Muscle of leg (tissue), 11 donors: ENCODE measurements around the gene GBE1. TPM values are rescaled to one million over a fixed set of nuclear protein-coding genes. Genes with fewer than 3 reads are reported as not detected.

ENCODE experiments used
- DNase-seq: peaks from one replicate; pipeline ENCODE4 v3.0.0; 2013
- H3K27ac ChIP-seq: one replicate; pipeline ENCODE4 v1.5.1; 2013; ENCODE audit warnings: mild to moderate bottlenecking, low read length, control low read depth
- H3K27me3 ChIP-seq: one replicate; pipeline ENCODE4 v1.6.1; 2013; ENCODE audit warnings: low read length; ENCODE audit not compliant: control insufficient read depth, insufficient read depth
- H3K36me3 ChIP-seq: one replicate; pipeline ENCODE4 v1.6.1; 2013; ENCODE audit warnings: low read length; ENCODE audit not compliant: control insufficient read depth, insufficient read depth
- H3K4me1 ChIP-seq: one replicate; pipeline ENCODE4 v1.6.1; 2013; ENCODE audit warnings: low read length; ENCODE audit not compliant: control insufficient read depth, insufficient read depth
- H3K4me3 ChIP-seq: one replicate; pipeline ENCODE4 v1.5.1; 2013; ENCODE audit warnings: low read length, control low read depth
- H3K9me3 ChIP-seq: replicated peaks from 2 replicates; pipeline ENCODE4 v1.6.1; 2013; ENCODE audit warnings: low read depth, low read length; ENCODE audit not compliant: control insufficient read depth
- WGBS: methylation state at CpG from one replicate; pipeline ENCODE4 v1.1.5; 2013; ENCODE audit warnings: missing lambda C conversion rate; ENCODE audit not compliant: insufficient coverage; 5-methylcytosine and 5-hydroxymethylcytosine counted together
- polyA plus RNA-seq, 8 donors: library from polyadenylated mRNA; unstranded; fragments of 120-200 nt; gene quantifications; one replicate each; pipeline versions ENCODE4 v1.2.1 to v1.2.3, GENCODE V29; 2013; ENCODE audit warnings: inconsistent platforms in 1 of 8, low replicate concordance in 1 of 8; ENCODE audit not compliant: insufficient read length in 8 of 8, insufficient read depth in 1 of 8
- total RNA-seq: library from RNA; stranded (reverse); fragments of 120-200 nt; gene quantifications from one replicate; pipeline ENCODE4 v1.2.4, GENCODE V29; 2013

The GBE1 gene
- total and polyA plus RNA-seq, 9 donors = 8.1 to 11.2 (median 9.7) TPM

DNA sequence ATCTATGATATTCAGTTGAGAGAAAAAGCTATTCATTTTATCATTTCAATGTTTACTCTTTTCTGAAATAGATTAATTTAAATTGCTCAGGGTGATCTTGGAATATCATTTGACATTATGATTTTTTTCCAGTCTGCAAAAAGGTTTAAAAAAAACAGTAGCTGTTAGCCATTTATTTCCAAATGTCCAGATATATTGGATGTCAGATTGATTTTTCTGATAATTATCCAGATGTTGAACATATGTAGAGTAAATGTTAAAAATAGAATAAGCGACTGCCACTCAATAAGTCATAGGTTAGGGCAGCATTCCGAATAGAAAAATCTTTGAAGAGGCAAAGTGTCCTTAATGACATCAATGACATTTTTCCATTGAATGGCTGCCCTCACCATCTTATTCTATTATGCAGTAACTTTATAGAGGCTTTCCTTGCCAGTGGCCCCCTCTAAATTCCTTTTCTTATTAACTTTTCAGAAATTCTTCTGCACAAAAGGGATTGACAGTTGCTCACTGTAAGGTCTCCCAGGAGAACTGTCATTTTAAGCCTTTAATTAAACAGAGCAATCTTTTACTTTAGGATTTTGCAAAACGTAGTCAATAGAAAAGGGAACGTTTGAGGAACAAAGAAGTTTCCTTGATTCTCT, 316.5 kb downstream of the GBE1 start:
- DNase-seq = no peak
- 20% methylated on average over 1 of the region's 4 CpGs for WGBS
- H3K27me3 ChIP-seq = no peaks in the 10 kb centered on the region
- H3K4me1 ChIP-seq = no peaks in the 10 kb centered on the region
- H3K9me3 ChIP-seq = no peaks in the 10 kb centered on the region
- no peak overlapping the region for H3K27ac ChIP-seq
- no peaks in the 10 kb centered on the region for H3K36me3 ChIP-seq
- no peak overlapping the region for H3K4me3 ChIP-seq

GRCh38 chr3:81443958-81444357, 317.5 kb downstream of the GBE1 start:
- no peaks in the 10 kb centered on the region for H3K4me1 ChIP-seq
- DNase-seq = no peak
- no peak overlapping the region for H3K4me3 ChIP-seq
- no peaks in the 10 kb centered on the region for H3K27me3 ChIP-seq
- no peak overlapping the region for H3K27ac ChIP-seq
- WGBS = no CpG with 5 or more reads among the region's 1 CpG
- H3K36me3 ChIP-seq = no peaks in the 10 kb centered on the region
- H3K9me3 ChIP-seq = no peaks in the 10 kb centered on the region

GRCh38 chr3:81443457-81443782, 318.0 kb downstream of the GBE1 start:
- no peak for DNase-seq
- H3K4me3 ChIP-seq = no peak overlapping the region
- no peaks in the 10 kb centered on the region for H3K36me3 ChIP-seq
- H3K27ac ChIP-seq = no peak overlapping the region
- H3K27me3 ChIP-seq = no peaks in the 10 kb centered on the region
- H3K9me3 ChIP-seq = no peaks in the 10 kb centered on the region
- WGBS = no CpG with 5 or more reads among the region's 3 CpGs
- no peaks in the 10 kb centered on the region for H3K4me1 ChIP-seq

- no peak for DNase-seq
- no peaks in the 10 kb centered on the region for H3K9me3 ChIP-seq
- H3K27ac ChIP-seq = no peak overlapping the region
- no peaks in the 10 kb centered on the region for H3K4me1 ChIP-seq
- no peak overlapping the region for H3K4me3 ChIP-seq
- H3K27me3 ChIP-seq = no peaks in the 10 kb centered on the region
- no CpG with 5 or more reads among the region's 9 CpGs for WGBS
- H3K36me3 ChIP-seq = no peaks in the 10 kb centered on the region
Observed at GRCh38 chr3:81442758-81443456, 318.5 kb downstream of the GBE1 start.

- Histone ChIP-seq H3K9me3 (no peaks in the 10 kb centered on the region), H3K36me3 (no peaks in the 10 kb centered on the region), H3K27me3 (peaks cover 2% of the 10 kb centered on the region), H3K27ac (no peak overlapping the region), H3K4me3 (no peak overlapping the region), H3K4me1 (no peaks in the 10 kb centered on the region)
- DNase-seq = no peak
- WGBS = no CpG with 5 or more reads among the region's 3 CpGs
Observed at GRCh38 chr3:81440661-81441060, 320.8 kb downstream of the GBE1 start.
